Loucy (cell line): ENCODE data around the gene KIRREL3.

Experiments used
- H2AFZ ChIP-seq: fragments of 200-600 bp; sonication (generic); 2 replicates; pipeline ENCODE4 v1.6.0; 2016; ENCODE audit warnings: antibody characterized with exemption, mild to moderate bottlenecking, low read length, moderate library complexity
- H3F3A ChIP-seq: fragments of 200-600 bp; 2 replicates; pipeline ENCODE4 v1.6.0; 2016; ENCODE audit warnings: antibody characterized with exemption, low read depth, mild to moderate bottlenecking
- H3K27me3 ChIP-seq: fragments of 200-600 bp; sonication (generic); 2 replicates; pipeline ENCODE4 v1.6.1; 2014; ENCODE audit warnings: low read length, mild to moderate bottlenecking; ENCODE audit not compliant: insufficient read depth, poor library complexity, severe bottlenecking
- H3K36me3 ChIP-seq: fragments of 200-600 bp; sonication (generic); 2 replicates; pipeline ENCODE4 v1.6.1; 2016; ENCODE audit warnings: low read length; ENCODE audit not compliant: insufficient read depth
- H3K4me1 ChIP-seq: fragments of 200-600 bp; sonication (generic); 2 replicates; pipeline ENCODE4 v1.5.1; 2014; ENCODE audit warnings: low read length, mild to moderate bottlenecking; ENCODE audit not compliant: insufficient read depth, poor library complexity, severe bottlenecking
- H3K4me2 ChIP-seq: fragments of 200-600 bp; sonication (generic); 2 replicates; pipeline ENCODE4 v1.6.0; 2014; ENCODE audit warnings: antibody characterized with exemption, low read length, low read depth, mild to moderate bottlenecking; ENCODE audit not compliant: poor library complexity, severe bottlenecking
- H3K4me3 ChIP-seq: fragments of 200-600 bp; sonication (generic); 2 replicates; pipeline ENCODE4 v1.5.1; 2014; ENCODE audit warnings: low read length, mild to moderate bottlenecking, mixed read lengths; ENCODE audit not compliant: poor library complexity, severe bottlenecking
- H3K79me2 ChIP-seq: fragments of 200-600 bp; sonication (generic); 2 replicates; pipeline ENCODE4 v1.6.1; 2014; ENCODE audit warnings: low read length; ENCODE audit not compliant: insufficient read depth
- H3K9ac ChIP-seq: fragments of 200-600 bp; sonication (generic); 2 replicates; pipeline ENCODE4 v1.6.0; 2014; ENCODE audit warnings: mild to moderate bottlenecking, low read depth, low read length, moderate library complexity; ENCODE audit not compliant: poor library complexity, severe bottlenecking
- H3K9me2 ChIP-seq: fragments of 200-600 bp; sonication (generic); replicated peaks from 2 replicates; pipeline ENCODE4 v1.6.1; 2016; ENCODE audit warnings: low read depth, low read length, mixed read lengths
- H3K9me3 ChIP-seq: fragments of 200-600 bp; sonication (generic); 2 replicates; pipeline ENCODE4 v1.6.1; 2014; ENCODE audit warnings: mild to moderate bottlenecking, antibody characterized with exemption, low read length, low read depth; ENCODE audit not compliant: insufficient read depth
- H4K20me1 ChIP-seq: fragments of 200-600 bp; sonication (generic); 2 replicates; pipeline ENCODE4 v1.6.0; 2014; ENCODE audit warnings: antibody characterized with exemption, low read length, mild to moderate bottlenecking; ENCODE audit not compliant: insufficient read depth, poor library complexity, severe bottlenecking
- EZH2phosphoT487 ChIP-seq: fragments of 200-600 bp; IDR thresholded peaks from 2 replicates; pipeline ENCODE4 v1.6.1; 2018; ENCODE audit warnings: antibody characterized with exemption, mild to moderate bottlenecking, moderate library complexity, borderline replicate concordance
- TF ChIP-seq, protein P1 (sequence below): fragments of 200-600 bp; sonication (generic); conservative IDR thresholded peaks from 2 replicates; pipeline ENCODE4 v1.5.1; 2014; ENCODE audit warnings: mild to moderate bottlenecking, antibody characterized with exemption, low read length

The KIRREL3 gene

DNA sequence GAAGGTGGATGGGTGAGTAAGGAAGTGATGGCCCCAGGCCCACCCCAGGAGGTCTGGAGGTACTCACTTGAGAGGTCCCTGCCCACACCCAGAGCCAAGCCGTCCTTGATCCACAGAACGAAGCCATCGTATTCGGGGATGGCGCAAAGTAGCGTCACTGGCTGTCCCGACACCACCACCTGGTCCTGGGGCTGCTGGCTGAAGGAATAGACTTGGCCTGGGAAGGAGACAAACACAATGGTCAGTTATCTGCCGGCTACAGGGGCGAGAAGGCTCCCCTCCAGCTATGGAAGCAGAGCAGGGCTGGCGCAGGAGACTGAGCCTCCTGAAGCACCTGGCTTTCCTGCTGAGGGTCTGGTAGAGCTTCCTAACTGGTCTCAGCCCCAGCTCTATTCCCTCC, 474.1 kb downstream of the KIRREL3 start:
- no peak for TF ChIP-seq EZH2phosphoT487
- TF ChIP-seq, protein P1, sequence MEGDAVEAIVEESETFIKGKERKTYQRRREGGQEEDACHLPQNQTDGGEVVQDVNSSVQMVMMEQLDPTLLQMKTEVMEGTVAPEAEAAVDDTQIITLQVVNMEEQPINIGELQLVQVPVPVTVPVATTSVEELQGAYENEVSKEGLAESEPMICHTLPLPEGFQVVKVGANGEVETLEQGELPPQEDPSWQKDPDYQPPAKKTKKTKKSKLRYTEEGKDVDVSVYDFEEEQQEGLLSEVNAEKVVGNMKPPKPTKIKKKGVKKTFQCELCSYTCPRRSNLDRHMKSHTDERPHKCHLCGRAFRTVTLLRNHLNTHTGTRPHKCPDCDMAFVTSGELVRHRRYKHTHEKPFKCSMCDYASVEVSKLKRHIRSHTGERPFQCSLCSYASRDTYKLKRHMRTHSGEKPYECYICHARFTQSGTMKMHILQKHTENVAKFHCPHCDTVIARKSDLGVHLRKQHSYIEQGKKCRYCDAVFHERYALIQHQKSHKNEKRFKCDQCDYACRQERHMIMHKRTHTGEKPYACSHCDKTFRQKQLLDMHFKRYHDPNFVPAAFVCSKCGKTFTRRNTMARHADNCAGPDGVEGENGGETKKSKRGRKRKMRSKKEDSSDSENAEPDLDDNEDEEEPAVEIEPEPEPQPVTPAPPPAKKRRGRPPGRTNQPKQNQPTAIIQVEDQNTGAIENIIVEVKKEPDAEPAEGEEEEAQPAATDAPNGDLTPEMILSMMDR = no peak

DNA sequence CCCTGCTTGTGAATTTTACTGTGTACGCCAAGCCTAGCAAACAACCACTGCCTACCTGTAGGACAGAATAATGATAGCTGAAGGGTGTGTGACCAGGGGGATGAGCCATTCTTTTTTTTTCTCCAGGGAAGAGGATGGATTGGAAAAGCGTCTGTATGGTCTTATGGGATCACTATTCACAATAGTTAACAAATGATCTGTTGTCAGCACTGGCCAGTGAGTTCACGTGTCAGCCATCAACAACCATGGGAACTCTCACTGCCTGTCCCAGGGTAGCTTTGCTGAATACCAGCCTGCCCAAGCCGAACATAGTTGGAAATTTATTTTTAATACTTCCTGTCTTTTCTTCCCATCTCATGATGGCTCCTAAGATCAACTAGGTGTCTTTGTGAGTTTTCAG, 474.9 kb downstream of the KIRREL3 start:
- H3K4me2 ChIP-seq = no peak overlapping the region
- H3K27me3 ChIP-seq = no peaks in the 10 kb centered on the region
- no peaks in the 10 kb centered on the region for H3K79me2 ChIP-seq
- no peak overlapping the region for H3K9ac ChIP-seq
- H3K9me2 ChIP-seq = no peaks in the 10 kb centered on the region
- H3K36me3 ChIP-seq = no peaks in the 10 kb centered on the region
- no peak overlapping the region for H2AFZ ChIP-seq
- no peaks in the 10 kb centered on the region for H3K4me1 ChIP-seq
- no peaks in the 10 kb centered on the region for H3F3A ChIP-seq
- no peaks in the 10 kb centered on the region for H4K20me1 ChIP-seq
- TF ChIP-seq, protein P1 = no peak
- no peak for TF ChIP-seq EZH2phosphoT487
- no peak overlapping the region for H3K4me3 ChIP-seq
- no peaks in the 10 kb centered on the region for H3K9me3 ChIP-seq

More for the DNA sequence above, 474.1 kb downstream of the KIRREL3 start:
- Histone ChIP-seq H3K9me2 (no peaks in the 10 kb centered on the region), H3K9ac (no peak overlapping the region), H3K4me2 (no peak overlapping the region), H3K27me3 (no peaks in the 10 kb centered on the region), H3K4me3 (no peak overlapping the region), H3F3A (no peaks in the 10 kb centered on the region), H3K36me3 (no peaks in the 10 kb centered on the region), H2AFZ (no peak overlapping the region), H3K4me1 (no peaks in the 10 kb centered on the region), H3K79me2 (no peaks in the 10 kb centered on the region), H3K9me3 (no peaks in the 10 kb centered on the region), H4K20me1 (no peaks in the 10 kb centered on the region)

DNA sequence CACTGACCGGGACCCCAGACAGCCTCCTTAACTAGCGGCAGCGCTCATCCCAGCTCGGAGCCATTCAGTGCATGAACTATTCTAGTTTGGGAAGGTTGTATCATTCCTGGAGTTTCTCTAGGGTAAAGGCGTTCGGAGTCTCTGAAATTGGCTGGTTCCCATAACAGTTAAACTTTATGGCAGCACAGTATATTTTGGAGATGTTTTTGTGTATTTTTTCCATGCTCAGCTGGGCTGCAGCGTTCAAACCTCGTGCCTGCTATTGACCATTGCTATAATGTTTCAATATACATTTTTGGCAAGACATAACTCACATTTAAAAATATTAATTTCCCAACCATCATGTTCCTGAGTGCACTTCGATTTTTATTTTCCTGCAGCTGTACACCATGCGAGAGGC, 475.4 kb downstream of the KIRREL3 start:
- Histone ChIP-seq H3K4me1 (no peaks in the 10 kb centered on the region), H3K27me3 (no peaks in the 10 kb centered on the region), H3F3A (no peaks in the 10 kb centered on the region), H3K9me2 (no peaks in the 10 kb centered on the region), H3K9ac (no peak overlapping the region), H3K9me3 (no peaks in the 10 kb centered on the region), H3K4me3 (no peak overlapping the region), H2AFZ (no peak overlapping the region), H3K4me2 (no peak overlapping the region), H3K79me2 (no peaks in the 10 kb centered on the region), H4K20me1 (no peaks in the 10 kb centered on the region), H3K36me3 (no peaks in the 10 kb centered on the region)
- no peak for TF ChIP-seq EZH2phosphoT487
- TF ChIP-seq, protein P1 = no peak
